NOMO-1 treated with dmso at 0.1 percent for 144 hours (cell line): ENCODE results near the gene MYO1F.
"Not testable (repeated sequence)": the region's sequence is repeated elsewhere in the genome, so short reads cannot be mapped to it uniquely, and the experiment has no call there.

Source experiments
- DNase-seq: peaks from one replicate; lab custom pipeline; 2025; ENCODE audit not compliant: unreplicated experiment; lab: John Stamatoyannopoulos, UW

Gene MYO1F

GRCh38 chr19:8577247-8577646 is at the start of gene MYO1F:
Gene MYO1F, minus strand, starts transcription at chr19:8577442. Its CDS starts 133 bp downstream, at chr19:8577309.
- peak; percentile 77 for DNase-seq

DNA sequence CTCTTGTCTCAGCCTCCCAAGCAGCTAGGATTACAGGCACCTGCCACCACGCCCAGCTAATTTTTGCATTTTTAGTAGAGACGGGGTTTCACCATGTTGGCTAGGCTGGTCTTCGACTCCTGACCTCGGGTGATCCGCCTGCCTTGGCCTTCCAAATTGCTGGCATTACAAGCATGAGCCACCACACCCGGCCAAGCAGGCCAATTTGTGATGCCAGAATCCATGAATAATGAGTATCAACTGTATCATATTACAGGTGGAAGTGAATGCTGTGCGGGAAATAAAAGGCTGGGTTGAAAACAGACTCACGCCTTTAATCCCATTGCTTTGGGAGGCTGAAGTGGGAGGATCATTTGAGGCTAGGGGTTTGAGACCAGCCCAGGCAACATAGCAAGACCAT is 49.6 kb upstream of the MYO1F start:
- no peak for DNase-seq

GRCh38 chr19:8622886-8623285 is 45.6 kb upstream of the MYO1F start:
- DNase-seq = not testable (repeated sequence)

- DNase-seq = no peak
These were observed 41.5 kb upstream of the MYO1F start for GRCh38 chr19:8618751-8619150.

DNA sequence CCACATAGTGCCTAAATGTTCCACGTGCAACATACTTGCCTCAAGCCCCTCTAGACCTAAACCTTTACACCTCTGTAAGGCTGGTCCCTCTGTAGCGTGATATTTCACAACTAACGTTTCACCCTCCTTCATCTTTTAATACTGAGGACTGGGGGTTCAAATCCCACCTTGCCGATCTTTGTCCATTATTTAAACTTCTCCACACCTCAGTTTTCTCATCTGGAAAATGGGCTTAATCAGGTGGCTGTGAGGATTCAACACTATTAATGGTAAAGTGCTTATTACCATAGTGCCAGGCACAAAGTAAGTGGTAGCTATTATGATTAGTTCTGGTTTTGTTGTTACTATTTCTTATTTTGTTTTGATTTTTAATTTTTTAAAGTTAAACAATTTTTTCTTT is 40.7 kb upstream of the MYO1F start:
- DNase-seq = no peak

DNA sequence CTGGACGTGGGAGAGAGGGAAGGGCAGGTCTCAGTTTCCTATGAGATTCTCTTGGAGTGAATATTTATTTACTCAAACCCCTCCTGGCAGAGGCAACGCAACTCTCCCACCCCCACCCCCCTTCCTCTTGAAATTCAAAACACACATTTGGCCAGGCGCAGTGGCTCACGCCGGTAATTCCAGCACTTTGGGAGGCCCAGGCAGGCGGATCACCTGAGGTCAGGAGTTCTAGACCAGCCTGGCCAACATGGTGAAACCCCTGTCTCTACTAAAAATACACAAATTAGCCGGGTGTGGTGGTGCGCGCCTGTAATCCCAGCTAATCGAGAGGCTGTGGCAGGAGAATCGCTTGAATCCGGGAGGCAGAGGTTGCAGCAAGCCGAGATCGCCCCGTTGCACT is 40.1 kb upstream of the MYO1F start:
- DNase-seq = not testable (repeated sequence)

DNA sequence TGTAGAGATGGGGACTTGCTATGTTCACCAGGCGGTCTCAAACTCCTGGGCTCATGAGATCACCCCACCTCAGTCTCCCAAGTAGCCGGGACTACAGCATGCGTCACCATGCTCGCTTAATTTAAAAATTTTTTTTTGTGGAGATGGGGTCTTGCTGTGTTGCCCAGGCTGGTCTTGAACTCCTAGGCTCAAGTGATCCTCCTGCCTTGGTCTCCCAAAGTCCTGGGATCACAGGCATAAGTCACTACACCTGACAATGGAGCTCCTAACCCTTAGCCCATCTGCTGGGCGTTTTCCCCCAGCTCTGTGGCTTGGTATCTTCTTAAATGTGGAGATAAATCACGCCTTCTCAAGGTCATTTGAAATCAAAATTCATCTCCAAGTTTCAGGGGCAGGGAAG is 39.6 kb upstream of the MYO1F start:
- no peak for DNase-seq

DNA sequence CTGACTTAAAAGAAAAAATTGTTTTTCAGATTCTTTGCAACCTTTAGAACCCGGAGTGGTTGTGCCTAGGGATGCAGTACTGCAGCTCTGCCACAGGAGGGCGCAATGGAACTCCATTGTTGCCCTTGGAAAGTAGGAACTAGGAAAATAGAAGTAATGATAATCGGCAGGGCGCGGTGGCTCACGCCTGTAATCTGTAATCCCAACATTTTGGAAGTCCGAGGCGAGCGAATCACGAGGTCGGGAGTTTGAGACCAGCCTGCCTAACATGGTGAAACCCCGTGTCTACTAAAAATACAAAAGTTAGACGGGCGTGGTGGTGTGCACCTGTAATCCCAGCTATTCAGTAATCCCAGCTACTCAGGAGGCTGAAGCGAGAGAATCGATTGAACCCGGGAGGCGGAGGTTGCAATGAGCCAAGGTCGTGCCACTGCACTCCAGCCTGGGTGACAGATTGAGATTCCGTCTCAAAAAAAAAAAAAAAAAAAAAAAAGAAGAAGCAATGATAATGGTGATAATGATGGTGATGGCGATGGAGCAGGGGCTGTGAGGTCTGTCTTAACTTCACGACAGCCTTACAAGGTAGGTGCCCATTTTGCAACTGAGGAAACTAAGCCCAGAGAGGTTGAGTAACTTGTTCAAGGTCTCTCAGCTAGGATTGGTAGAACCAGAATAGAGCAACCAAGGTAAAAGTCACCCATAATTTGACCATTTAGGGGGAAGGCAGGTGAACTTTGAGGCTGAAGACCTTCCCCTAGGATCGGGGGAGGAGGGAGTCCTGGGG is 38.8 kb upstream of the MYO1F start:
- DNase-seq = peak; percentile 44

DNA sequence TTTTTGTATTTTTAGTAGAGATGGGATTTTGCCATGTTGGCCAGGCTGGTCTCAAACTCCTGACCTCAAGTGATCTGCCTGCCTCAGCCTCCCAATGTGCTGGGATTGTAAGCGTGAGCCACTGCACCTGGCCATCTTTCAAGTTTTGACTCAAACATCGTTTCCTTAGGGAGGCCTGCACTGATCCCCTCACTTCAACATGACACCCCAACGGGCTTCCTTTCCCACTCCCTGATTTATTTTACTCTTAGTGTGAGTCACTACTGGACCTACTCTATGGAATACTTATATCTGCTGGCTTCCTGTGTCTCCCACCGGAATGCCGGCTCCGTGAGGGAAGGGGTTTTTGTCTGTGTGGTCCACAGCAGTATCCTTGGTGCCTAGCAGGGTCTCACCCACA is 37.8 kb upstream of the MYO1F start:
- no peak for DNase-seq

DNA sequence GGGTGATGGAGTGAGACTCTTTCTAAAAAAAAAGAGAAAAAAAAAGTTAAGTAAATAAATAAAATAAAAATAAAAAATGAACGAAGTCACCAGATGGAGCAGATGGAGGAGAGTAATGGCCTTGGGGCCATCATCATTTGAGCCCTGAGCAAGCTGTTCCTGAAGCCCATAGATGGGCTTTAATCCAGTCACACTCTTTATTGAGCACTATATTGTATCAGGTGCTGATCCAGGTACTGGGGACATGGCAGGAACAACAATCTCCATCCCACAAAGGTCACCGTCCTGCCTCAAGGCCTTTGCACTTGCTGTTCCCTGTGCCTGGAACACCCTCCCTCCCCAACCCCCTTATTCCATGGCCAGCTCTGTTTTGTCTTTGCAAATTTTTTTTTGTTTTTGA is 37.2 kb upstream of the MYO1F start:
- no peak for DNase-seq

GRCh38 chr19:8612807-8613171 is 35.5 kb upstream of the MYO1F start:
- no peak for DNase-seq

DNA sequence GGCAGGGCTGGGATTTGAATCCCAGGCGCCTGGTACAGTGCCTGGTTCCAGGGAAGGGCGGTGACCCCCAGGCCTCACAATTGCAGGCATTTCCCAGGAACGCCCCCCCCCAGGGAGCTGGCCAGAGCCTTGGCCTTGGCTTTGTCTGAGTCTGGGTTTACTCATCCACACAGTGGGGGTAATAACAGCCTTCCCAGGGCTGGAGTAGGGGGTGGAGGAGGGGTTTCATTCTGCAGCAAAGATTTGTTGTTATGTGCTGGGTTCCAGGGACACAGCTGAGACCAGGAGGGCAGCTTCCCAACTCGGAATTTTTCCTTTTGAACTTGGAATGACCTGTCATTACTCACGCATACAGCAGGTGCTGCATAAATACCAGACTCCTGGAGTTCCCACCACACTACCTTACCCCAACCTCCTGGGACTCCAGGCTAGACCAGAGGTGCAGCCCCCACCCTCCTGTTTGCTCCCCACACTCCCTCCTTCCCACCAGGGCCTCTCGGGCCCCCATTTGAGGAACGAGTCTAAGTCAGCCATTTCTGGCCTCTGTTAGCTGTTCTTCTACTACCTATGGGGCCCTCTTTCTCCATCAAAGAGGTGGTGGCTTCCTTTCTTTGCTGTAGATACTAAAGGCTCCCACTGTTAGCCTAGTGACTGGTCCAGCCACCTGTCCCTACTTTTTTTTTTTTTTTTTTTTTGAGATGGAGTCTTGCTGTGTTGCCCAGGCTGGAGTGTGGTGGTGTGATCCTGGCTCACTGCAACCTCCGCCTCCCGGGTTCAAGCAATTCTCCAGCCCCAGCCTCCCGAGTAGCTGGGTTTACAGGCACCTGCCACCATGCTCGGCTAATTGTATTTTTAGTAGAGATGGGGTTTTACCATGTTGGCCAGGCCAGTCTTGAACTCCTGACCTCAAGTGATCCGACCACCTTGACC is 34.9 kb upstream of the MYO1F start:
- DNase-seq = no peak

DNA sequence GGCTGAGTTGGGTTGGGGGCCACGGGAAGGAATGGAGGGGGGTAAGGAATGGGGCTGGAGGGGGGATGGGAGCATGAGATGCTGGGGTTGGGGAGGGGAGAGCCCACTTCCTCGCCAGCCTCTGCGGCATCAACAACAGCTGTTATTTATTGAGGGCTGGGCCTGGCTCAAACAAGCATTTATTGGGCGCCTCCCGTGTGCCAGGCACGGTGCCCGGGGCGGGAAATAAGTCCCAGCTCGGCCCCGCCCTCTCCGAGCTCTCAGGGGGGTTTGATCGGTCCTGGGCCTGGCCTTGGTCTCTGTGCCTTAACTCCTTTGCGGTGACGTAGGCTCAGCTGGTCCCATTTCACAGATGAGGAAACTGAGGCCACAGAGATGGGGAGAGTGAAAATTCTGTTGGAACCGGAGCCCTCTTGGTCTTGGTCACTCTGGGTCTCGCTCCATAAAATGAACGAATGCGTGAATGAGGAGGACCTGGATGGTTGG is 34.2 kb upstream of the MYO1F start:
- DNase-seq = no peak

GRCh38 chr19:8610936-8611300 is 33.7 kb upstream of the MYO1F start:
- DNase-seq = no peak

DNA sequence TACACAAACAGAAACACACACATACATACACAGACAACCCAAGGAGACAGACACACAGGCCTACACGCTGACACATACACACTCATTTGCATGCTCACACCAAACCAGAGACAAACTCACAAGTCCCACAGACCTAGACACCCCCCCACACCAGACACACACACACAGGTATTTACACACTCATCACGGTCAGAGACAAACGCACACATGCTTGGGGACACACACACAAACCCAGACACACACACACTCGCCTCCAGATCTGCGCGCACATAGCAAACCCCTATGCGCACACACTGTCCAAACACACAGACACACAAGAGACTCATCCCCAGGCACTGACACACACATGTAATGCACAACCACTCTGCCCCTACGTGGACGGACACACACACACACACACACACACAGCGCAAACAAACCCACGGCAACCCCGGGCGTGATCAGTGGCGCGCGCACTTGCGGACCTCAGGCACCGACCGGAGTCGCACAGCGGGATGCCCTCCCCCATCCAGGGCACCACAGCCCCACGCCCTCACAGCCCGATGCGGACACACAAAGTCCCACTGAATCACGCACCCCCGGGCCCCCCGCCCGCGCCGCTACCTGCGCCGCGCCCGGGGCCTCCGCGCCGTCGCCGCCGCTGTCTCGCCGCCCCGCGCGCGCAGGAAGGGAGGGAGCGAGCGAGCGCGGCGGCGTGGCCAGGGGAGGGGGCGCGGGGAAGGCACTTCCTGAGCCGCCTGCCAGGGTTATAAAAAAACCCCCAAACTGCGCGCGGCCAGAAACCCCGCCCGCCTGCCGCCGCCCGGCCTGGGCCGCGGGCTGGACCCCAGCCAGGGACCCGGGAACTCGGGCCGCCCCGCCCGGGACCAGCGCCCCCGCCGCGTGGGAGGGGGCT is 33.0 kb upstream of the MYO1F start, which contains the start of gene ADAMTS10:
Gene ADAMTS10 (minus strand): TSS at position 675 of the 895 bp plus-strand sequence. CDS start 5,005 bp downstream, outside the sequence.
- no peak for DNase-seq

- DNase-seq = no peak
These were observed 32.2 kb upstream of the MYO1F start for GRCh38 chr19:8609279-8610040.

DNA sequence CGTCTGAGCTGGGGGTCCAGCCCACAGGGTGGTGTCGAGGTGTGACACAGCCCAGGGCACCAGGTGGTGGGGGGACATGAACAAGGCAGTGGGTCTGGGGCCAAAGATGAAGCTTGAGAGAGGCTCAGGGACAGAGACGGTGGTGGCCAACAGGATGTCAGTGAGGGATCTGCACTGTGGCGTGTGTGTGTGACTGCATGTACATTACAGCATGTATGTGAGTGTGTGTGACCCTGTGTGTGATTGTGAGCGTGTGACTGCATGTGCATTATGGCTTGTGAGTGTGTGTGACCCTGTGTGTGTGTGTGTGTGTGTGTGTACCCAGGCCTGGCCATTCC is 31.7 kb upstream of the MYO1F start:
- no peak for DNase-seq

- no peak for DNase-seq
These were observed 30.1 kb upstream of the MYO1F start for GRCh38 chr19:8607386-8607785.

DNA sequence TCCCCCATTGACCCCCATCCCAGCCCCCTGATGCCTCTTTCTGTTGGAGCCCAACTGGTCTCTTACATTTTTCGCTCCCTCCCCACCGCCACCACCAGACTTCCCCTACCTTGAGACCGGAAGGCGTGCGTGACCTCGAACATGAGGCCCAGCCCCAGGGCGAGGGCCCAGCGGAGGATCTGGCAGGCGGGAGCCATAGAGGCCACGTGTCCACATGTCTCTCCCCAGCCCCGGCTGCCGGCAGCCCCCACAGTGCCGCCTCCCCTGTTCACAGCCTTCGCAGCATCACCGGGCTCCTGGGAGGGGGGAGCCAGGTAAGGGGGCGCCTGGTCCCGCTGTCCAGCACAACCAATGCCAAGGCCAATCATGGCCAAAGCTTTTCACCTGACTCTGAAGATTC is 28.3 kb upstream of the MYO1F start:
- DNase-seq = no peak

DNA sequence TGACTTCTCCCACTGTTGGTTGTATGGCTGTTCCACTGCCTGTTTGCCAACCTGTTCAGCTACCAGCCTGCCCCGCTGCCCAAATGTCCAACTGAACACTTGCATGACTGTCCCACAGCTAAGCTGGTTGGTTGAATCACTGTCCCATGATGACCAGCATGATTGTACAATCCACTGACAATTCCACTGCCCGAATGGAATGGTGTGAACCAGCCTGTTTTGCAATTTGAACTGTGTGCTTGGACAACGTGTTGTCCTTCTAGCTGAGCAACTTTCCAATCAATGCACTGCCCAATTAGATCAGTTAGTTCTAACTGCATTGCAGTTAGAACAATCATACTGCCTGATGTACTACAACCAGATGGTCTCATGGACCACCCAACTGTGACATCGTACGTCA is 24.6 kb upstream of the MYO1F start:
- no peak for DNase-seq
